T-helper 1 cell (primary cell): ENCODE measurements around the gene NOD1.
"Not testable (repeated sequence)": the region's sequence is repeated elsewhere in the genome, so short reads cannot be mapped to it uniquely, and the experiment has no call there.

Experiments used
- DNase-seq, 5 donors: peaks; one replicate each; pipeline ENCODE4 v3.0.0-alpha.2; 2012 to 2020

NOD1 gene

DNA sequence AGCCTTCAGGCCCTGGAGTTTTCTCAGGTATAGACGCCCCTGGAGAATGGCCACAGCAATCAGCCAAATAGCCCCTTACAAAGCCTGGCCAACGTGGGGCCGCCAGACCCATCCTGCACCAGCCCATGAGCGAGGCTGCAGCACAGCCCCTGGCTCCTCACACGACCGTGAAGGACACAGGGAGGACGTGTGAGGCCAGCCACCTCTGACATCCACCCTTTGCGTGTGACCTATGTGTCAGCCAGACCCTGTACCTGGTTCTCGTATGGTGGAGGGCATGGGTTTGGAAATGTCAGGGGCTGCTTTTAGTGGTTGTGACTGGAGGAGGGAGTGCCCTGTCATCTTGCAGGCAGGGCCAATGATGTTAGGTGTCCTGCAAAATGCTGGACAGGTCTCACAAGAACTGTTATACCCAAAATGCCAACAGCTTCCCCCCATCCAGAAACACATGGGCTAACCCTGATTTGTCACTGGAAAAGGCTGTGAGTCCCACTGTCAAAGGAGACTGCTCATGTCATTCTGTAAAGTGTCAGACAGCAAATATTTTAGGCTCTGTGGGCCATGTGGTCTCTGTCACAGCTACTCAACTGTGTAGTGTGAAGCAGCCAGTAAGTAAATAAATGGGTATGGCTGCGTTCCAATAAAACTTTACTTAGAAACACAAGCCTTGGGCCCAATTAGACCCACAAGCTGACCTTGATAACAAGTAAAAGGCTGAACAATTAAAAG is 30.0 kb downstream of the NOD1 start:
- DNase-seq = no peak

DNA sequence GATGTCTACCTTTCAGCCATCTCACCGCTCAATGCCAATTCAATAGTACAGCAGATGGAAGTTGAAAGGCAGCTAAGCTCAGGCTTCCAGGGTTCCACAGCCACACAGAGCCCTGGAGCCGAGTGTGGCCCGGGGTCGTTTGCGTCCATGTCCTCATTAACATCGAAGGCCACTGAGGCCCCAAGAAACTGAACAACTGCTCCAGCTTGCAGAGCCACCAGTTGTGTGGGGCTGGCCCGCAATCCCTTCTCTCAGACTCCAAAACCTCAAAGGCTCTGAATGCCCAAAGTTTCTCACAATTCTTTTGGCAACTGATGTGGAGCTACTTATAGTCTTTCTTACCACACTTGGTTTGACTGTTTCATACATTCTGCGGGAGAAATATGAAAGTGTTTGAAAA is 31.1 kb downstream of the NOD1 start:
- no peak for DNase-seq

DNA sequence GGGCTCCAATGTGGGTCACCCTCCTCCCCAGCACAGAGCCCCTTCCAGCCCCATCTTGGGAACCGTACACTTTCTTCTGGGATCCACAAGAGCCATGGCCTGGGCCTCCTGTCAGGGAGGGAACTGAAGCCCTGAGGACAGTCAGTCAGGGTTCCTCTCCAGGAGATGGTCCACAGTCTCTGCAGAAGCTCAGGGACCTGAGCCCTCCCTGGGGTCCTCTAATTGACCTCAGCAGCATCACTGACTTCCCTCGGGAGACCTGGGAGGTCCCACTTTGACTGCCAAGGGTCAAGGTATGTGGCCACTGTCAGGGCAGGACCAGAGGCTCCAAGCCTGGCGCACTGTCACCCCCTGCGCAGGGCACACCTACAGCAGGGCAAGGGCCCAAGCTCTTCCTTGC is 32.3 kb downstream of the NOD1 start:
- DNase-seq = no peak

DNA sequence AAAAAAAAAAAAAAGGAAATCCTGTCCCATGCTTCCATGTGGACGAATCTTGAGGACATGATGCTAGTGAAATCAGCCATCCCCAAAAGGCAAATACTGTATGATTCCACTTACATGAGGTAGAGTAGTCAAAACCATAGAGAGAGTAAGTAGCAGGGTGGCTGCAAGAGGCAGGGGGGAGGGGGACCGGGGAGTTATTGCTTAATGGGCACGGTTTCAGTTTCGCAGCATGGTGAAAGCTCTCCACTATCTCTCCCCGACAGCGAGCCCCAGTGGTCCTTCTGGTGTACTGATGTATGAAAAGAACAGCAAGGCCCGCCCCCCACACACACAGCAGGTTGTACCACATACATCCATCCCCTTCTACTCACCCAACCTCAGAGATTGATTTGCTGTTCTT is 32.8 kb downstream of the NOD1 start:
- DNase-seq = peak in 4 of 5 donors; percentile 57 to 80 (median 60)

DNA sequence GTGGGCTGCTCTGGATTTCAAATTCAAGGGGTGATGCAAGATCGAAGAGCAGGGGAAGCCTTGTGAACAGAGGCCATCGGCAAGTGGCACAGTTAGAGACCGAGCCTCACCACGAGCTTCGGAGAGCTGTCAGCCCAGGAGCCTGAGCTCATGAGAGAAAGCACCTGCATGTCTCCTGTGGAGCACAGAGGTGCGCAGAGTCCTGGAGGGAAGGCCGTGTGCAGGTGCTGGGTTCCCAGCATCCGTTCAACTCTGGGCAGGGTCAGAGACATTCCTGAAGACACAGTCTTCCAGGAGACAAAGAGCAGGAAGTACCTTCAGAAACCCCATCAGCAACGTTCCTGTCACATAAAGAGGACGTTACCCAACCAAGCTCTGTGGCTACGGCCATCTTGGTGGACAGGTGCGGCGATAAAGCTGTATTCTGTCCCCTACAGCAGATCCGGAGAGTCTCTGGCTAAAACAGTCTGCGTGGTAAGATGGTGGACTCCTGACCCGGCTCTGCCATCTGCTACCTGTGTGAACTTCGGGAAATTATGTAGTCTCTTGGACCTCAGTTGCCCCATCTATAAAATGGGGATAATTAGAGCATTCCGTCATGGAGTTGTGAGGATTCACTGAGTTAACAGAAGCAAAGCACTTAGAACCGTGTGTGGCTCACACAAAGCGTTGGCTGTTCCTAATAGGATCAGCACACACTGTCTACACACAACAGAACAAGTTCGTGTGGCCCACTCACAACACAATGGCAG is 40.6 kb downstream of the NOD1 start:
- no peak for DNase-seq

DNA sequence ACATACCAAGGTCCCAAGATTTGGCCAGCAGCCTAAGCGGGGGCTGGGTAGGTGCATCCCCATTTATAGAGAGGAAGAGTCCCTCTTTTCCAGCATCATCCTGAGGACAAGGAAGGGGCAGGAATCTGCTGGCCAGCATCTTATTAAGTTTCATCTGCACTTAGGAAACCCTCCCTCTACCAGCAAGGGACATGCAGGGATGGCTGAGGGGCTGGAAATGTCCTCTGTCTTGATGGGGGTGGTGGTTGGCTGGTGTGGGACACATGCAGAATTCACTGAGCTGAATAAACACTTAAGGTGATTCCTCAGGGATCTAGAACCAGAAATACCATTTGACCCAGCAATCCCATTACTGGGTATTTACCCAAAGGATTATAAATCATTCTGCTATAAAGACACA is 42.1 kb downstream of the NOD1 start:
- DNase-seq = no peak

DNA sequence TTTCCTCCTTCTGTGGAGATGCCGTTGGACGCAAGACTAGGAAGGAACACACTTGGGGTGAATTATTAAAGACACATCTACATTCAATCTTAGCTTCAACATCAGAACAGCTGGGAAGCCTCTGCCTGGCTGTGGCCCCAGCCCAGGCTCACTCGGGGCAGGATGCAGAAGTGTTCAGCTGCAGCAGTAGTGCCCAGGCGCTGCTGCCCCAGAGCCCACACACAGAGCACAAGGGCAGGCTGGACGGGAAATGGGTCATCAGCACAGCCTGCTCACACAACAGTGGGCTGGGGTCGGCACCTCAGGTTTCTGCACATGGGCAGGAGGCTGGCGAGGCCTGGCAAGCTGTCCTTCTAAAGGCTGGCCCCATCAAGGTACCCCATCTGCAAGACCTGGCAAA is 42.5 kb downstream of the NOD1 start:
- no peak for DNase-seq

DNA sequence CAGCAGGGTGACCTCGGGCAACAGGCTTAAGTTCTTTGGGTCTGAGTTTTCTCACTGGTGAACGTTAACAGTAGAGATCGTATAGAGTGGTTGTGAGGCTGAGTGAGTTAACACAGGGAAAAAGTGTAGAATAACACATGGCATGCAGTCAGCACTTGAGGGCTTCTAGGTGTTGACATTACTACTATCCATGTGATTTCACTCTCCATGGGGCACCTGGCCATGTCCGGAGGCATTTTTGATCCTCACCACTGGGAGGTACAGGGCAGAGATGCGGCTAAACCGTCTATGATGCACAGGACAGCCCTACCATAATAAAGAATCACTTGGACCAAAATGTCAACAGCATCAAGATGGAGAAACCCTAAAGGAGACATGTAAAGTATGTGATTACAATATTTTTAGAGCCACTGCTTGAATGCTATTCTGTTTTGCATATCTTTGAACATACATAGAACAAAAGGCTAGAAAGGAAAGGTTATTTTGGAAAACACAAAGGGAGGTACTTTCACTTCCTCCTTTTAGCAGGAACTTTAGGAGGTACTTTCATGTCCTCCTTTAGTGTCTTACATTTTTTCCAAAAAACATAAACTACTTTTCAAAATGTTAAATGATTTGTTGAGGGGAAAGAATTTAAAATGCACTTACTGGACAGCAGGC is 44.3 kb downstream of the NOD1 start:
- no peak for DNase-seq

DNA sequence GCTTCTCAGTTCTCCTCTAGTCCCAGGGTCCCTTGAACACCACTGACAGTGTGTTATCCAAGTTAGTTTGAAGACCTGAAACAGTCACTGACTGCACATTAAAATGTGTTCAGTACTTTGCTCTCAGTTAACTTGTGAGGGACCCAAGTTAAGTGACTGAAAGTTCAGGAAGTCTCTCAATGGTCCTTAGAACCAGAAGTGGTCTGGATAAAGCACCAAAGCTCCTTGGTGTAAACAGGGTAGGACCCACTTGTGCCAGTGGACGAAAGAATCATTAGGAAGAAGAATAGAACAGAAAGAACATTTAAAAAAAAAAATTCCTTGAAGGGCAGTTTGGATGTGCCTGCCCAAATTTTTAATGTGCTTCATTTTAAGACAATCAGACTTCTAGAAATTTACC is 45.1 kb downstream of the NOD1 start:
- DNase-seq = no peak

DNA sequence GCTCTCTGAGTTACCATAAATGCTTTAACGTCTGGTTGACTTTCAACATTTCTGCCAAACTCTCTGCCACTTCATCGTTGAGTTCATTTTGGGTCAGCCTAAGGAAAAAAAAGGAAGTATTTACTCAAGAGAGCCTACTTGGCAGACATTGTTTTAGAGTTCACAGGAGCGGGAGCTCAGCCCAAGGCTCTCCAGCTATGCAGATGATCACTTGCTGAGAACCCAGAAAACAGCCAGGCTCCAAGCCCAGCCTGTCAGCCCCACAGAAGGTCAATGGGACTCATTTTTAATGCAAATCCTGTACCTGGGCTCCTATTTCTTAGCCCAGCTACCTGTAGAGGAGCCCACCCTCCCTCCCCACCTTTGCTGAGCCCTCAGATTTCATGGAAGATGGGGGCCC is 45.5 kb downstream of the NOD1 start:
- DNase-seq = no peak

DNA sequence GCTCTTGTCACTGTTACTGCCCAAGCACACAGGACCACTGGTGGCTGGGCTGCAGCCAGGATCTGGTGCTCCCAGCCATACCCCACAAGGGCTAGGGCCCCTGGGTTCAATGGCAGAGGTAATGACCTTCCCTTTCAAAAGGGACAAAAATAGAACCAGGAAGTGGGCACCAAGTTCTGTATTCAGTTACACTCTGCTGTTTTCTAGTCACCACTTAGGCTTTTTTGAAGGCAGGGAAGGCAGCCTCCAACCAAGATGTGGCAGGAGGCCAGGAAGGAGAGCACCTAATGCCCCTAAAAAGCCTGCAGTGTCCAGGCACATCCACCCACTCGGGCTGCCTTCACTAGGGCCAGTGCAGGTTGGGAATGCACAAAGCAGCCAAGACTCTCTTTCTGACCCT is 47.8 kb downstream of the NOD1 start:
- DNase-seq = no peak

DNA sequence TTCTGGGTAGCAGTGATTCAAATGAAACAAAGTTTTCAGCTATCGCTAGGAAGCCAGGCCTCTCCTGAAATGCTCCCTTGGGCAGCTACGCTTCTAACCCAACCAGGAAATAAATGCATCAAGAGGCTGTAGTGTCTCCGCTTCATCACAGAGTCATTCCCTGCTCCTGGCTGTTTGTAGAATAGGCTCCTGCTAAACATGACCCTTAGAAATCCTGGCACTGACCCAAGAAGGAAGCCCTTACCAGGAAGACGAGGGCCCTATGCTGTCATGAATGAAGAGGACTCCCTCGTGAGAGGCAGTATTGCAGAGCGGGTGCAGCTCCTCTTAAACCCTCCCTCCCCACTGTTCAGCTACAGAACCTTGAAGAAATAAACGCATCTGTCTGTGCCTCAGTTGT is 48.3 kb downstream of the NOD1 start:
- DNase-seq = no peak

DNA sequence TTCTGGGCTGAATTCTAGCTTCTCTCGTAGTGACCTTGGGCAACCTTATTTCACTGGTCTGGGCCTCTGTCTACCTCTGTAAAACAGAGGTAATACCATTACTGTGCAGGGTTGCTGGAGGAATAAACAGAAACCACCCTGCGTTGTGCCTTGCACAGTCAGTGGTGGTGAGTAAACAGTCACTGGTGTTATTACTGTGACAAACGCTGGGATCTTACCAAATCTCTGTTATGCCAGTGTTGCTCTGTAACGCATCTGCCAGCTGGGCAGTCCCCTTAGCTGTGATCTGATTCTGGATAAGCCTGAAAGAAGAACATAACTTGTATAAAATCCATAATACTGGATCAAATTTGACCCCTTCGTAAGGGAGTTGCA is 49.4 kb downstream of the NOD1 start:
- no peak for DNase-seq

DNA sequence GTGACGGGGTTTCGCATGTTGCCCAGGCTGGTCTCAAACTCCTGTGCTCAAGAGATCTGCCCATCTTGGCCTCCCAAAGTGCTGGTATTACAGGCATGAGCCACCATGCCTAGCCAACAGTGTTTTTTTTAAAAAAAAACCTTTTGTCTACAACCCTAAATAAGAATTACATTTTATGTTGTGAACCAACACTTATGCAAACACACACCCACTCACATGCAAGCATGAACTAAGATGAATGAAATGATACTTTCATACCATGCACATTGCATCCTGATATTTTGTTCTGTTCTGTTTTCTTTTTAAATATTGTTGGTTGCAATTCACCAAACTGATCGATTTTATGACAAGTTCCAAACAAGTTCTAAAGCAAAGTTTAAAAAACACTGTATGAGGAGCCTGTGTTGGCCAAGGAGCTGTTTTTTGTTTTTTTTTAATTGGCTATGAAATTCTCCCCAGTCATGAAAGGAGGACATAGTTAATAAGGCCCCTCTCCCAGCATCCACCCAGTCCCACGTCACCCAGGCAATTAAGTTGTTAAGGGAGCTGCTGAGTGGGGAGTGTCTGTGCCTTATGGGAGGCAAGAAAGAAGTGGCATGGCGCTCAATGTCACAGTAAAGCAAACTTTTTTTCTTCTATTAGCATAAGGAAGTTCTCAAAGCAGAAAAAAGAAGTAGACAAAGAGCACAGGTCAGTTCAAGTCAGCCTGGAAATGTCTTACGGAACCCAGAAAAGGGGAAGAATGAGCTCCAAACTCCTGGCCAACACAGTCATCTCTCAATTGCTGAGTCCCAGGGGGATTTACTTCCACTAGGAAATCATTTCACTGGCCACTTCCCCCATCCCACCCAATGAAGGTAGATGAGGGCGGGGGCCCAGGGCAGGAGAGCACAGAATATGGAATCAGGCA is 50.1 kb downstream of the NOD1 start:
- DNase-seq = no peak

DNA sequence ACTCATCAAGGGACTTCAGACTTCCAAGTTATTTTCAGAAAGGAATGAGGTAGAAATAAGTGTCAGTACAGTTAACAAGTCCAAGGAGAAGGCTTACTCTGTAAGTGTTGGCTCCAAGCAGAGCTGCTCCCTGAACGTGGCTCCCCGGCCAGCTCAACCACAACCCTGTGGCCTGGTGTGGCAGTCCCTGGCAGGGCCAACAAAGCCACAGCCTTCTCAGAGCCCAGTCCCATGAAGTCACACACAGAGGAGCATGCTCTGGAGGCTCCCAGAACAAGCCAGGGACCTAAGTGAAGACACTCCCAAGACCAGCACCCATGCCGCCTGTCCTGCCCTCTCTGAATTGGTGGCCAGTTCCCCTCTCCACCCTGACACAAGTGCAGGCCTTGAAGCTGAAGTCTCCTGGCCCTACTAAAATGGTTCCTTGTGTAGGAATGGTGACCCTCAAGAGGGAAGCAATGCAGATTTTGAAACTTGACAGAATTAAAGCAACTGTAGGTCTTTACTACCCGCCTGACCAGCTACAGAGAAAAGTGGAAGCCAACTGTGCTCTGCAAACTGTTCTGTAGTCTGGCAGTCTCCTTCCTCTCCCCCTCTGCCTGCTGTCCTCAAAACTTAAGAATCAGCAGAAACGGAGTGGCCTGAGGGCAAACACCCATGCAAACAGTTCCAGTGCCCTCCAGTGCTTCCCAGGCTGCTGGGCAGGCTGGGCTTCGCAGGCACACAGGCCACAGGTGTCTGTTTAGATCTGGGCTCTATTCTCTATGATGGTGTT is 51.1 kb downstream of the NOD1 start:
- no peak for DNase-seq

DNA sequence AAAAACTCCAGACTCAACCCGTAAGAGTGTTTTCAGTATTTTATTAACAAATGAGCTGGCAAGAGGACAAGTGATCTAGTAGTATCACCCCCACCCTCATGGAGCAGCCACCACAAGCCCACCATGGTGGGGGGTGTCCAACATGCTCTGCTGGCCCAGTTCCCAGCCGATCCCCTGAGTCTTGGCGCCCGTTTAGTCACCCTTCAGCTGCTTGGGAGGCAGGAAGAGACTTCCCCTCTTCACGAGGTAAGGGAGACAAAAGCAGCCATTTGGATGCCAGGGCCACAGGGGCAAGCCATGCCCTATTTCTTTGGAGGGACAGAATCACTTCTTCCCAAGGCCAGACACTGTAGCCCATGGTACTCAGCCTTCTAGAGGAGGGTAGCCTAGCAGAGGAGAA is 54.1 kb downstream of the NOD1 start:
- no peak for DNase-seq

DNA sequence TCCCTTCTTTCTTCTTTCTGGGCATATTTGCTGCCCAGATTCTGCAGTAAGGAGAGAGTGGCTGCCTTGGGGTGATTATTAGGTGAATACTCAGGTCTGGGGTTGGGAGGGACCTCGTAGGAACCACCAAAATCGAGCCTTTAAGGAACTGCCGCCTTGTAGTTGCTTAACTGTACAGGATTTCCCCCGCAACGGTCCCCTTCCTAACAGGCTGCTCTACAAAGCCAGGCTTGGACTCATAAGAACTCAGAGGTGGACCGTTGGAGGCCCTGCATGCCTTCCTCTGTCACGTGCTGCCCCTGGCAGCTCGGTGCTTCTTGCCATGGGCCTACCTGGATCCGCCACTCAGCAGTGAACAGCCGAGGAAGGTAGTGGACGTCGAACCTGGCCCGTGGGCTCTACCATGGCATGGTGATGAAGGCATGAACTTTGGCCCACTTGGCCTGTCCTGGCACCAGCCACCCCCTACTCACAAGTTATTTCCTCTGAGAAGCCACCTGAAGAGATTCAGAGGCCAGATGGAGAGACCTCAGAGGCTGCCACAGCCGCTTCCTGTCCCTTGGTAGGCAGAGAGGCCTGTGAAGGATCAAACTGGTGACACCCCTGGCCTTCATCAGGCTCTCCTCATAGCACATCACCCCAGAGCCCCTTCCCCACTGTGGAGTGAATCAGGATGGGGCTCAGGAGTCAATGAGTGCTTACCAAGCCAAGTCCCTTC is 54.6 kb downstream of the NOD1 start:
- DNase-seq = no peak

DNA sequence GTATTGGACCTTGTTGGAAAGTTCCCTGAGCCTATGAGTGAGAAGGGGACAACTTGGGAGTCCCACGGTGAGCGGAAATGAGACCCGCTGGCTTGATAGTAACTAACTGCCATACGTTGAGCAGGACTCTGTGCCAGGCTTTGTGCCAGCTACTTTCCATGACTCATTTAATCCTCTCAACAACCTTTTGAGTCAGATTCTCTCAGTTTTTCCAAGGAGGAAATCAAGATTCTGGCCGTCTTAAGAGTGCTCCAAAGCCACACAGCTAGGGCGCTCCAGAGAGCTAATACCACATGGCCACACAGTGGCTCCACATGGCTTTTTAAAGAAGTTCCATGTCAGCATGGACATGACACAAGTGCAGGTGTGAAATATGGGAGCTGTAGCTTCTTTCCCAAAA is 55.7 kb downstream of the NOD1 start:
- no peak for DNase-seq

DNA sequence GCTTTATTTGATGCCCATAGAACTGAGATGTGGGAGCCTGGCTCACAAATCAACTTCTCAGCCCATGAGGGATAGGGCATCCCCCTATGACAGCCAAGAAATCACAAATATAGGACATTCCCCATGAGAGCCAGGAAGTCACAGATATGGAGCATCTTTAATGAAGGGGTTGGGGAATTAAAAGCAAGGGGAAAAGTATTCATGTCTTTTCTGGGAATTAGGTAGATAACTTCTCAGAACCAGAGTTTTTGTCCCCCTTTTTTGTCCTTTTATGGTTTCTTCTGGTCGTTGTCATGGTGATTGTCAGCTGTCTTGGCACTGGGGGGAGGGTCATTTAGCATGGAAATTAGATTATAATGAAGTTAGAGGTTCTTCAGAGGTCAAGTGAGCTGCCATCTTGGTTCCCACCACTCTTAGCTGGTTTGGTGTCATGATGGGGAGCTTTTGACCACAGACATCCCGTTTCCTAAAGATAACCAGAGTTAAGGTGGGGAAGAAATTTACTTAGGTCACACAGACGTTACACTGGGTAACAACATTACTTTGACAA is 56.9 kb downstream of the NOD1 start:
- DNase-seq = no peak

DNA sequence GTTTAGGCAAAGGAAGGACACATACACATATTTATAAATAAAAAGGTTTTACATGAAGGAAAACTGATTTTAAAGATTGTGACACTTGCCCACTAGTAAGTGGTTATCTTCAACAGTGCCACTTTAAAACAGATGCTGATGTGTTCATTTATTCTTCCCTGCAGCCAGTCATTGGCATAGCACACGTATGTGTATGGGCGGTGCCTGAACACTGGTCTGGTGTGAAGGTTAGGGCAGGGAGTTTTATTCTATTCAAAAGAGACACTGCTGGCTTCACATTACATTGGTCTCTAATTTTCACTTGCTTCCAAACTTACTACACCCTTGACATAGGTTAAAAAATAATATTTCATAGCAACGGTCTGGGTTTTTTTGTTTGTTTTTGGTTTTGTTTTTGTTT is 57.9 kb downstream of the NOD1 start:
- no peak for DNase-seq

DNA sequence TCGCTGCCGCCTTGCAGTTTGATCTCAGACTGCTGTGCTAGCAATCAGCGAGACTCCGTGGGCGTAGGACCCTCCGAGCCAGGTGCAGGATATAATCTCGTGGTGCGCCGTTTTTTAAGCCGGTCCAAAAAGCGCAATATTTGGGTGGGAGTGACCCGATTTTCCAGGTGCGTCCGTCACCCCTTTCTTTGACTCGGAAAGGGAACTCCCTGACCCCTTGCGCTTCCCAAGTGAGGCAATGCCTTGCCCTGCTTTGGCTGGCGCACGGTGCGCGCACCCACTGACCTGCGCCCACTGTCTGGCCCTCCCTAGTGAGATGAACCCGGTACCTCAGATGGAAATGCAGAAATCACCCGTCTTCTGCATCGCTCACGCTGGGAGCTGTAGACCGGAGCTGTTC is 58.5 kb downstream of the NOD1 start:
- DNase-seq = not testable (repeated sequence)
